Lower leg skin (tissue), 3 donors: ENCODE measurements around the gene HS3ST4.

Experiments
- CTCF ChIP-seq, 3 donors: fragments of 450-650 bp; IDR thresholded peaks; one replicate each; pipeline ENCODE4 v1.5.1; 2016; ENCODE audit warnings: antibody characterized with exemption in 3 of 3, mild to moderate bottlenecking in 3 of 3, moderate library complexity in 2 of 3
- POLR2A ChIP-seq, 2 donors: fragments of 450-650 bp; IDR thresholded peaks; one replicate each; pipeline ENCODE4 v1.6.1; 2016 to 2017; ENCODE audit warnings: antibody characterized with exemption in 2 of 2, mild to moderate bottlenecking in 1 of 2, moderate library complexity in 1 of 2

GRCh38 chr16:25895380-25895779 is 203.6 kb downstream of the HS3ST4 start:
- no peak for TF ChIP-seq POLR2A (IDR thresholded peaks at IDR 0.05)
- no peak for TF ChIP-seq CTCF (IDR thresholded peaks at IDR 0.05)
